SK-N-SH (cell line): ENCODE measurements around the gene DLG2. TPM values are rescaled to one million over a fixed set of nuclear protein-coding genes. Genes with fewer than 3 reads are reported as not detected.

Source experiments
- CTCF ChIA-PET: fragments of 300-600, 350-600 bp; formaldehyde crosslinking; extraction: SDS; loops from one replicate; lab custom pipeline; 2021; lab: Yijun Ruan, JAX
- POLR2A ChIA-PET: fragments of 350-600 bp; sonication (Branson Sonifier 250); formaldehyde crosslinking; extraction: SDS; loops from one replicate; lab custom pipeline; 2020; ENCODE audit warnings: antibody characterized with exemption, inconsistent platforms; lab: Yijun Ruan, JAX
- DNase-seq: peaks from one replicate; pipeline ENCODE4 v3.0.0; 2012
- H2AFZ ChIP-seq: fragments of 200-600 bp; sonication (generic); 2 replicates; pipeline ENCODE4 v1.8.1; 2016; ENCODE audit warnings: antibody characterized with exemption, mild to moderate bottlenecking, low read depth
- H3F3A ChIP-seq: fragments of 200-600 bp; sonication (generic); replicated peaks from 2 replicates; pipeline ENCODE3; 2016; ENCODE audit warnings: antibody characterized with exemption, mild to moderate bottlenecking; ENCODE audit not compliant: insufficient read depth
- H3K27ac ChIP-seq, 2 experiments: fragments of 200-500 bp in 1 of 2; fragments of 200-600 bp in 1 of 2; sonication (Bioruptor generic) in 1 of 2; sonication (generic), shearing (Covaris generic) in 1 of 2; 2 replicates each; pipeline versions ENCODE4 v1.5.1 to v1.6.1; 2014 to 2016; ENCODE audit warnings: low read depth in 2 of 2, inconsistent platforms in 1 of 2, low read length in 1 of 2, mild to moderate bottlenecking in 1 of 2, mixed read lengths in 1 of 2
- H3K27me3 ChIP-seq: fragments of 200-600 bp; sonication (generic), shearing (Covaris generic); 2 replicates; pipeline ENCODE4 v1.6.1; 2016; ENCODE audit warnings: mixed run types; ENCODE audit not compliant: insufficient read depth
- H3K36me3 ChIP-seq, 2 experiments: fragments of 200-500 bp in 1 of 2; fragments of 200-600 bp in 1 of 2; sonication (Bioruptor generic) in 1 of 2; sonication (generic) in 1 of 2; replicated peaks in 1 of 2; 2 replicates each; pipeline versions ENCODE3 to v1.5.1; 2014 to 2016; ENCODE audit warnings: low read length in 1 of 2, mild to moderate bottlenecking in 1 of 2; ENCODE audit not compliant: insufficient read depth in 2 of 2, control insufficient read depth in 1 of 2
- H3K4me1 ChIP-seq, 2 experiments: fragments of 200-500 bp in 1 of 2; fragments of 200-600 bp in 1 of 2; sonication (Bioruptor generic) in 1 of 2; sonication (generic), shearing (Covaris generic) in 1 of 2; 2 replicates each; pipeline versions ENCODE4 v1.5.1 to v1.6.1; 2014 to 2016; ENCODE audit warnings: low read depth in 1 of 2, low read length in 1 of 2, mixed run types in 1 of 2; ENCODE audit not compliant: insufficient read depth in 2 of 2, control insufficient read depth in 1 of 2
- H3K4me2 ChIP-seq: fragments of 200-600 bp; sonication (generic), shearing (Covaris generic); 2 replicates; pipeline ENCODE4 v1.6.1; 2017; ENCODE audit warnings: mixed run types
- H3K4me3 ChIP-seq, 2 experiments: fragments of 200-500 bp in 1 of 2; fragments of 200-600 bp in 1 of 2; sonication (Bioruptor generic) in 1 of 2; sonication (generic), shearing (Covaris generic) in 1 of 2; 2 replicates each; pipeline versions ENCODE4 v1.5.1 to v1.8.1; 2014 to 2016; ENCODE audit warnings: low read depth in 2 of 2, inconsistent platforms in 1 of 2, low read length in 1 of 2, mild to moderate bottlenecking in 1 of 2, mixed read lengths in 1 of 2, moderate library complexity in 1 of 2
- H3K79me2 ChIP-seq: fragments of 200-600 bp; sonication (generic); 2 replicates; pipeline ENCODE4 v1.8.1; 2017; ENCODE audit warnings: mild to moderate bottlenecking; ENCODE audit not compliant: insufficient read depth
- H3K9ac ChIP-seq: fragments of 200-600 bp; sonication (generic); 2 replicates; pipeline ENCODE4 v1.6.1; 2017; ENCODE audit warnings: mixed run types
- H3K9me2 ChIP-seq: fragments of 200-600 bp; sonication (generic); 2 replicates; pipeline ENCODE4 v1.6.1; 2017; ENCODE audit warnings: mixed run types
- H3K9me3 ChIP-seq: fragments of 200-600 bp; sonication (generic); 2 replicates; pipeline ENCODE4 v1.6.1; 2017; ENCODE audit warnings: mixed run types, mild to moderate bottlenecking, moderate library complexity
- H4K20me1 ChIP-seq: fragments of 200-600 bp; sonication (generic); 2 replicates; pipeline ENCODE4 v1.6.1; 2017; ENCODE audit warnings: mild to moderate bottlenecking, mixed run types; ENCODE audit not compliant: insufficient read depth
- CHD2 ChIP-seq: fragments of 150-350 bp; IDR thresholded peaks from 2 replicates; pipeline ENCODE4 v1.6.1; 2018; ENCODE audit warnings: low read length; ENCODE audit not compliant: partially characterized antibody
- ELF1 ChIP-seq: IDR thresholded peaks from 2 replicates; pipeline ENCODE4 v1.4.0; 2012
- FOSL2 ChIP-seq: IDR thresholded peaks from 2 replicates; pipeline ENCODE4 v1.4.0; 2012; ENCODE audit warnings: low read depth, mild to moderate bottlenecking, moderate library complexity, borderline replicate concordance
- JUND ChIP-seq: IDR thresholded peaks from 2 replicates; pipeline ENCODE4 v1.4.0; 2012
- MEF2A ChIP-seq: IDR thresholded peaks from 2 replicates; pipeline ENCODE4 v1.4.0; 2012; ENCODE audit warnings: low read depth, borderline replicate concordance
- NFIC ChIP-seq: IDR thresholded peaks from 2 replicates; pipeline ENCODE4 v1.4.0; 2012; ENCODE audit warnings: borderline replicate concordance
- NRF1 ChIP-seq: IDR thresholded peaks from 2 replicates; pipeline ENCODE4 v1.6.1; 2012; ENCODE audit warnings: low read depth, mild to moderate bottlenecking, low read length
- RAD21 ChIP-seq: IDR thresholded peaks from 2 replicates; pipeline ENCODE4 v1.6.1; 2012; ENCODE audit warnings: mild to moderate bottlenecking, low read length
- RCOR1 ChIP-seq: fragments of 150-350 bp; IDR thresholded peaks from 2 replicates; pipeline ENCODE4 v1.6.1; 2017; ENCODE audit warnings: antibody characterized with exemption, low read length
- RXRA ChIP-seq: IDR thresholded peaks from 2 replicates; pipeline ENCODE4 v1.4.0; 2012; ENCODE audit warnings: low read depth, mild to moderate bottlenecking, borderline replicate concordance
- TCF12 ChIP-seq: IDR thresholded peaks from 2 replicates; pipeline ENCODE4 v1.4.0; 2012
- TEAD4 ChIP-seq: IDR thresholded peaks from 2 replicates; pipeline ENCODE4 v1.4.0; 2012; ENCODE audit warnings: mild to moderate bottlenecking, borderline replicate concordance; ENCODE audit not compliant: insufficient read depth
- WGBS: methylation state at CpG from one replicate; pipeline ENCODE4 v1.1.6; 2017; ENCODE audit warnings: low lambda C conversion rate; 5-methylcytosine and 5-hydroxymethylcytosine counted together
- polyA plus RNA-seq, 3 experiments: library from polyadenylated mRNA; depleted of rRNA; stranded (reverse); fragments of >200 nt; gene quantifications; 2 replicates each; pipeline ENCODE4 v1.2.3, GENCODE V29; 2012
- TF ChIP-seq, protein P1 (sequence below): fragments of 150-350 bp; IDR thresholded peaks from 2 replicates; pipeline ENCODE4 v1.6.1; 2017; ENCODE audit warnings: antibody characterized with exemption, low read length, low read depth, borderline replicate concordance
- TF ChIP-seq, protein P2 (sequence below): IDR thresholded peaks from 2 replicates; pipeline ENCODE4 v1.4.0; 2012; ENCODE audit warnings: low read depth, borderline replicate concordance
- TF ChIP-seq, protein P3 (sequence below): IDR thresholded peaks from 2 replicates; pipeline ENCODE4 v1.4.0; 2012; ENCODE audit warnings: low read depth, borderline replicate concordance
- TF ChIP-seq, protein P4 (sequence below): IDR thresholded peaks from 2 replicates; pipeline ENCODE4 v1.6.1; 2012; ENCODE audit warnings: mild to moderate bottlenecking, low read depth, low read length, moderate library complexity

DLG2 gene
- polyA plus RNA-seq, 1 of the 3 experiments (the other 2 are of a cell fraction): 0.21 TPM

DNA sequence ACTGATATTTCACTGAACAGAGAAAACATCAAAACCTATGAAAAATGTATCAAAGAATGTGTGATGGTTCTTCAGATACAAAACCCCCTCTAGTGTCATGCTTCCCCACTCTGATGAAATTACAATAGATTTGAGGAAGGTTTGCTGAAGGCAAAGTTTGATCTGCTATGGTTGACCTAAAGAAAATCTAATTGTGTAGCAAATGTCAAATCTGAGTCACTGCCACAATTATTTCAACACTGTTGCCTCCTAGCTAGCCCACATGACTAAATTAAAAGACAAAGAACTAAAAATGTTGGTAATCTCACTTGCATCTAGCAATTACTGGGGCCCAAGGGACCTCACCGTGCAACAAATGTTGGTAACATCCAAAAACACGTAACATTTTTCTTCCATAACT is 728.0 kb downstream of the DLG2 start:
- H2AFZ ChIP-seq: no peak overlapping the region
- no peak for DNase-seq
- no peak overlapping the region for H3K9ac ChIP-seq
- no peaks in the 10 kb centered on the region for H3K4me1 ChIP-seq
- WGBS: 18% methylated on average over 2 of the region's 2 CpGs
- no peak overlapping the region for H3K4me2 ChIP-seq
- H3K27me3 ChIP-seq: no peaks in the 10 kb centered on the region
- no peaks in the 10 kb centered on the region for H3K9me3 ChIP-seq
- TF ChIP-seq, protein P1, sequence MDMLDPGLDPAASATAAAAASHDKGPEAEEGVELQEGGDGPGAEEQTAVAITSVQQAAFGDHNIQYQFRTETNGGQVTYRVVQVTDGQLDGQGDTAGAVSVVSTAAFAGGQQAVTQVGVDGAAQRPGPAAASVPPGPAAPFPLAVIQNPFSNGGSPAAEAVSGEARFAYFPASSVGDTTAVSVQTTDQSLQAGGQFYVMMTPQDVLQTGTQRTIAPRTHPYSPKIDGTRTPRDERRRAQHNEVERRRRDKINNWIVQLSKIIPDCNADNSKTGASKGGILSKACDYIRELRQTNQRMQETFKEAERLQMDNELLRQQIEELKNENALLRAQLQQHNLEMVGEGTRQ: no peak
- TF ChIP-seq RXRA: no peak
- no peak overlapping the region for H3K4me3 ChIP-seq
- no peaks in the 10 kb centered on the region for H4K20me1 ChIP-seq
- H3K27ac ChIP-seq: no peak overlapping the region
- CTCF ChIA-PET: interaction anchor here (1.5 kb wide), 1 partner anchor 14 kb away, joined by 4 read pairs; no protein-coding TSS in a partner anchor
- H3K36me3 ChIP-seq: no peaks in the 10 kb centered on the region
- no peaks in the 10 kb centered on the region for H3K79me2 ChIP-seq
- no peaks in the 10 kb centered on the region for H3K9me2 ChIP-seq
- no peaks in the 10 kb centered on the region for H3F3A ChIP-seq
- POLR2A ChIA-PET: no interaction called here

DNA sequence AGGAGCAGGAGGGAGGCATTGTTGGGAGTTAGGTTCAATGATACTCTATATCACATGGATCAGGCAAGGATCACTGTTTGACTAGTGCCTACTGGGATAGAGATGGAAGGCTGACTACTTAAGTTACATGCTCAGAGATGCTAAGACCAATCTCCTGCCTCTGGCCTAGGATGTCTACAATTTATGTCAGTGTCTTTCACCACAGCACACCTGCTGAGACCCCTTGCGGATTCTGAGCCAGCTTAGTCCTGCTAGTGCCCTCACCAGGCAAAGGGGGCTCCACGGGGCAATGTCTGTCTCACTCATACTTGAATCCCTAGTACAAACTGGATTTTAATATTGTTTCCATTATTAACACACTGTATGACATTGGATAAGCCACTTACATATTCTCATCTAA is 732.5 kb downstream of the DLG2 start:
- Histone ChIP-seq H2AFZ (no peak overlapping the region), H3F3A (no peaks in the 10 kb centered on the region), H4K20me1 (no peaks in the 10 kb centered on the region), H3K9me3 (no peaks in the 10 kb centered on the region), H3K79me2 (no peaks in the 10 kb centered on the region), H3K9me2 (no peaks in the 10 kb centered on the region), H3K27me3 (no peaks in the 10 kb centered on the region), H3K36me3 (no peaks in the 10 kb centered on the region), H3K9ac (no peak overlapping the region), H3K27ac (no peak overlapping the region), H3K4me2 (no peak overlapping the region), H3K4me3 (no peak overlapping the region), H3K4me1 (no peaks in the 10 kb centered on the region)
- DNase-seq: no peak
- CTCF ChIA-PET: no interaction called here
- 0% methylated on average over 2 of the region's 2 CpGs for WGBS
- TF ChIP-seq RAD21: no peak
- no peak for TF ChIP-seq RXRA
- POLR2A ChIA-PET: no interaction called here

DNA sequence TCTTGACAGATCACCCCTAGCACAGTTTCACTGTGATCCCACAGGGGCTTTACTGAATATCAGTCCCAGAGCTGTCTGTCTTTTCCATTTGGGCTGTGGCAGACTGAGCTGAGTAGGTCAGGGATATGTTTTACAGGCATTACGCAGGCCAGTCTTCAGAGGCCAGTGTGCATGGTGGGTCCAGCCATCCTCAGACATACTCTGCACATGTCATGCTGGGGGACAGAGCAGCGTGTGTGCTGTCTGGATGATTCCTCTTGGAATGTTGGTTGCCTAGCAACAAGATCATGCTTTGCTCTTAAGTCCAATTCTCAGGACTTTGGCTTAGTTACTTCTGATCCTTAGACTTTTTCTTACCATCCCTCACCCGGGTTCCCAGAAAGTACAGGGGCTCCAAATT is 736.5 kb downstream of the DLG2 start:
- H3K79me2 ChIP-seq: no peaks in the 10 kb centered on the region
- H3K4me1 ChIP-seq: no peaks in the 10 kb centered on the region; a peak in 1 of 4 replicates
- ChIA-PET POLR2A (no interaction called here), CTCF (no interaction called here)
- no peaks in the 10 kb centered on the region for H3F3A ChIP-seq
- no peak overlapping the region for H3K27ac ChIP-seq
- no peaks in the 10 kb centered on the region for H4K20me1 ChIP-seq
- H3K9me2 ChIP-seq: no peaks in the 10 kb centered on the region
- H3K4me3 ChIP-seq: no peak overlapping the region
- H3K27me3 ChIP-seq: no peaks in the 10 kb centered on the region
- no peak overlapping the region for H3K4me2 ChIP-seq
- no peak for DNase-seq
- 17% methylated on average over 3 of the region's 3 CpGs for WGBS
- no peak overlapping the region for H2AFZ ChIP-seq
- H3K36me3 ChIP-seq: no peaks in the 10 kb centered on the region
- no peaks in the 10 kb centered on the region for H3K9me3 ChIP-seq
- H3K9ac ChIP-seq: no peak overlapping the region
- TF ChIP-seq NFIC (no peak), TCF12 (no peak), FOSL2 (no peak), RCOR1 (no peak), RXRA (no peak), RAD21 (no peak), MEF2A (no peak), NRF1 (no peak), JUND (no peak), CHD2 (no peak), ELF1 (no peak), TEAD4 (no peak)
- TF ChIP-seq, protein P2, sequence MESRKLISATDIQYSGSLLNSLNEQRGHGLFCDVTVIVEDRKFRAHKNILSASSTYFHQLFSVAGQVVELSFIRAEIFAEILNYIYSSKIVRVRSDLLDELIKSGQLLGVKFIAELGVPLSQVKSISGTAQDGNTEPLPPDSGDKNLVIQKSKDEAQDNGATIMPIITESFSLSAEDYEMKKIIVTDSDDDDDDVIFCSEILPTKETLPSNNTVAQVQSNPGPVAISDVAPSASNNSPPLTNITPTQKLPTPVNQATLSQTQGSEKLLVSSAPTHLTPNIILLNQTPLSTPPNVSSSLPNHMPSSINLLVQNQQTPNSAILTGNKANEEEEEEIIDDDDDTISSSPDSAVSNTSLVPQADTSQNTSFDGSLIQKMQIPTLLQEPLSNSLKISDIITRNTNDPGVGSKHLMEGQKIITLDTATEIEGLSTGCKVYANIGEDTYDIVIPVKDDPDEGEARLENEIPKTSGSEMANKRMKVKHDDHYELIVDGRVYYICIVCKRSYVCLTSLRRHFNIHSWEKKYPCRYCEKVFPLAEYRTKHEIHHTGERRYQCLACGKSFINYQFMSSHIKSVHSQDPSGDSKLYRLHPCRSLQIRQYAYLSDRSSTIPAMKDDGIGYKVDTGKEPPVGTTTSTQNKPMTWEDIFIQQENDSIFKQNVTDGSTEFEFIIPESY: no peak
- TF ChIP-seq, protein P3, sequence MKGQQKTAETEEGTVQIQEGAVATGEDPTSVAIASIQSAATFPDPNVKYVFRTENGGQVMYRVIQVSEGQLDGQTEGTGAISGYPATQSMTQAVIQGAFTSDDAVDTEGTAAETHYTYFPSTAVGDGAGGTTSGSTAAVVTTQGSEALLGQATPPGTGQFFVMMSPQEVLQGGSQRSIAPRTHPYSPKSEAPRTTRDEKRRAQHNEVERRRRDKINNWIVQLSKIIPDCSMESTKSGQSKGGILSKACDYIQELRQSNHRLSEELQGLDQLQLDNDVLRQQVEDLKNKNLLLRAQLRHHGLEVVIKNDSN: no peak
- TF ChIP-seq, protein P4, sequence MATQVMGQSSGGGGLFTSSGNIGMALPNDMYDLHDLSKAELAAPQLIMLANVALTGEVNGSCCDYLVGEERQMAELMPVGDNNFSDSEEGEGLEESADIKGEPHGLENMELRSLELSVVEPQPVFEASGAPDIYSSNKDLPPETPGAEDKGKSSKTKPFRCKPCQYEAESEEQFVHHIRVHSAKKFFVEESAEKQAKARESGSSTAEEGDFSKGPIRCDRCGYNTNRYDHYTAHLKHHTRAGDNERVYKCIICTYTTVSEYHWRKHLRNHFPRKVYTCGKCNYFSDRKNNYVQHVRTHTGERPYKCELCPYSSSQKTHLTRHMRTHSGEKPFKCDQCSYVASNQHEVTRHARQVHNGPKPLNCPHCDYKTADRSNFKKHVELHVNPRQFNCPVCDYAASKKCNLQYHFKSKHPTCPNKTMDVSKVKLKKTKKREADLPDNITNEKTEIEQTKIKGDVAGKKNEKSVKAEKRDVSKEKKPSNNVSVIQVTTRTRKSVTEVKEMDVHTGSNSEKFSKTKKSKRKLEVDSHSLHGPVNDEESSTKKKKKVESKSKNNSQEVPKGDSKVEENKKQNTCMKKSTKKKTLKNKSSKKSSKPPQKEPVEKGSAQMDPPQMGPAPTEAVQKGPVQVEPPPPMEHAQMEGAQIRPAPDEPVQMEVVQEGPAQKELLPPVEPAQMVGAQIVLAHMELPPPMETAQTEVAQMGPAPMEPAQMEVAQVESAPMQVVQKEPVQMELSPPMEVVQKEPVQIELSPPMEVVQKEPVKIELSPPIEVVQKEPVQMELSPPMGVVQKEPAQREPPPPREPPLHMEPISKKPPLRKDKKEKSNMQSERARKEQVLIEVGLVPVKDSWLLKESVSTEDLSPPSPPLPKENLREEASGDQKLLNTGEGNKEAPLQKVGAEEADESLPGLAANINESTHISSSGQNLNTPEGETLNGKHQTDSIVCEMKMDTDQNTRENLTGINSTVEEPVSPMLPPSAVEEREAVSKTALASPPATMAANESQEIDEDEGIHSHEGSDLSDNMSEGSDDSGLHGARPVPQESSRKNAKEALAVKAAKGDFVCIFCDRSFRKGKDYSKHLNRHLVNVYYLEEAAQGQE: no peak
